Upper lobe of left lung (tissue), 6 donors: ENCODE results near the gene HOXA4. TPM values are rescaled to one million over a fixed set of nuclear protein-coding genes. Genes with fewer than 3 reads are reported as not detected.

Experiments
- ATAC-seq, 2 donors: fragments of 200-7000 bp; cut with Tn5 transposase; one replicate each; pipeline ENCODE4 v1.9.1; 2022; ENCODE audit warnings: mild to moderate bottlenecking in 2 of 2, moderate library complexity in 2 of 2; ENCODE audit not compliant: low FRiP score in 2 of 2
- DNase-seq, 2 donors: peaks; one replicate each; pipeline ENCODE4 v3.0.0-alpha.2; 2019 to 2020
- H3K27ac ChIP-seq, 4 donors: fragments of 200-600 bp; sonication (generic); one replicate each; pipeline ENCODE4 v1.5.1; 2016 to 2019
- H3K27me3 ChIP-seq, 4 donors: fragments of 200-600 bp; sonication (generic); one replicate each; pipeline ENCODE4 v1.5.1; 2017 to 2019
- H3K36me3 ChIP-seq, 4 donors: fragments of 200-600 bp; sonication (generic); one replicate each; pipeline ENCODE4 v1.5.1; 2016 to 2019
- H3K4me1 ChIP-seq, 4 donors: fragments of 200-600 bp; sonication (generic); one replicate each; pipeline ENCODE4 v1.5.1; 2018 to 2019
- H3K4me3 ChIP-seq, 4 donors: fragments of 200-600 bp; sonication (generic); one replicate each; pipeline ENCODE4 v1.5.1; 2017 to 2019; ENCODE audit warnings: mild to moderate bottlenecking in 2 of 4, moderate library complexity in 1 of 4
- H3K9me3 ChIP-seq, 4 donors: fragments of 200-600 bp; sonication (generic); one replicate each; pipeline ENCODE4 v1.5.1; 2018 to 2019
- EP300 ChIP-seq, 4 donors: sonication (generic); formaldehyde crosslinking; IDR thresholded peaks; one replicate each; pipeline ENCODE4 v1.5.1; 2017; ENCODE audit warnings: antibody characterized with exemption in 4 of 4, control low read depth in 2 of 4
- POLR2A ChIP-seq, 4 donors: fragments of 450-650 bp; IDR thresholded peaks; one replicate each; pipeline ENCODE4 v1.5.1; 2016 to 2017; ENCODE audit warnings: antibody characterized with exemption in 4 of 4, mild to moderate bottlenecking in 2 of 4
- POLR2AphosphoS5 ChIP-seq, 2 donors: sonication (generic); formaldehyde crosslinking; IDR thresholded peaks; one replicate each; pipeline ENCODE4 v1.5.1; 2017; ENCODE audit warnings: antibody characterized with exemption in 2 of 2
- WGBS, 2 donors: methylation state at CpG; one replicate each; pipeline ENCODE4 v1.1.5; 2017 to 2018; 5-methylcytosine and 5-hydroxymethylcytosine counted together
- total RNA-seq, 6 donors: library from RNA; depleted of rRNA in 4 of 6; stranded (reverse); fragments of >200 nt in 4 of 6; gene quantifications; one replicate each; pipeline versions ENCODE4 v1.1.0 to v1.2.1, GENCODE V29; 2016 to 2021
- TF ChIP-seq, protein P1 (sequence below), 6 experiments: fragments of 450-650 bp in 4 of 6; fragments of 200-600 bp in 2 of 6; sonication (generic) in 2 of 6; IDR thresholded peaks; one replicate each; pipeline ENCODE4 v1.5.1; 2016 to 2019; ENCODE audit warnings: antibody characterized with exemption in 6 of 6
- donor health status: DM: no; HTN: no; CAD: no; lungs with moderate emphysema.
- donor health status: DM: no; HTN: yes; CAD: no; lungs with severe emphysema.

HOXA4 gene
- total RNA-seq, 6 donors from 2014 or later, result 1.5 to 10.5 (median 6.2) TPM

DNA sequence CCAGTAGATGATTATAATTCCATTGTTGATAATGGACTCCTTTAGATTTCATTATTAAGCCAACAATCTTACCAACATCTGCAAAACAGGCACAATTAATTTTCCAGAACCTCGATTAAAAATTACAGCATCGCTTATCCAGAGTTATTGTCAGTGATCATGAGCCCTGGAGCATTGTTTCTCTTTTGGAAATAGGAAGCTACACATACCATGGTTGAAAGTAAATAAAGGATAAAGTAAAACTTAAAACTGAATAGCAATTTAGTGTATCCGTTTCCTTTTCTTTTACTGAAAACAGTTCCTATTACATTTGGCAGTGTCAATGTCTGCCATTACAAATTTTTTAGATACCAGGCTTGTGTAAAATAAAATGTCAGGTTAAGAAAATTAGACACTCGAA, 18.2 kb downstream of the HOXA4 start:
- WGBS, 2 donors, result 25 to 41% methylated on average over 4 of the region's 4 CpGs
- Histone ChIP-seq H3K27ac (peak overlapping the region in 3 of 4 donors; percentile 60 to 95 (median 92)), H3K36me3 (no peaks in the 10 kb centered on the region), H3K4me3 (peak overlapping the region in 1 of 4 donors; percentile 72), H3K27me3 (peaks cover 0 to 3% (median 0%) of the 10 kb centered on the region in 4 donors), H3K4me1 (peaks cover 16 to 34% (median 30%) of the 10 kb centered on the region in 4 donors), H3K9me3 (no peaks in the 10 kb centered on the region)
- TF ChIP-seq, protein P1, sequence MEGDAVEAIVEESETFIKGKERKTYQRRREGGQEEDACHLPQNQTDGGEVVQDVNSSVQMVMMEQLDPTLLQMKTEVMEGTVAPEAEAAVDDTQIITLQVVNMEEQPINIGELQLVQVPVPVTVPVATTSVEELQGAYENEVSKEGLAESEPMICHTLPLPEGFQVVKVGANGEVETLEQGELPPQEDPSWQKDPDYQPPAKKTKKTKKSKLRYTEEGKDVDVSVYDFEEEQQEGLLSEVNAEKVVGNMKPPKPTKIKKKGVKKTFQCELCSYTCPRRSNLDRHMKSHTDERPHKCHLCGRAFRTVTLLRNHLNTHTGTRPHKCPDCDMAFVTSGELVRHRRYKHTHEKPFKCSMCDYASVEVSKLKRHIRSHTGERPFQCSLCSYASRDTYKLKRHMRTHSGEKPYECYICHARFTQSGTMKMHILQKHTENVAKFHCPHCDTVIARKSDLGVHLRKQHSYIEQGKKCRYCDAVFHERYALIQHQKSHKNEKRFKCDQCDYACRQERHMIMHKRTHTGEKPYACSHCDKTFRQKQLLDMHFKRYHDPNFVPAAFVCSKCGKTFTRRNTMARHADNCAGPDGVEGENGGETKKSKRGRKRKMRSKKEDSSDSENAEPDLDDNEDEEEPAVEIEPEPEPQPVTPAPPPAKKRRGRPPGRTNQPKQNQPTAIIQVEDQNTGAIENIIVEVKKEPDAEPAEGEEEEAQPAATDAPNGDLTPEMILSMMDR (IDR thresholded peaks at IDR 0.05), result no peak
- no peak for TF ChIP-seq POLR2AphosphoS5 (IDR thresholded peaks at IDR 0.05)
- no peak for TF ChIP-seq POLR2A (IDR thresholded peaks at IDR 0.05)
- TF ChIP-seq EP300 (IDR thresholded peaks at IDR 0.05), result no peak
- ATAC-seq (no peak), DNase-seq (no peak)

DNA sequence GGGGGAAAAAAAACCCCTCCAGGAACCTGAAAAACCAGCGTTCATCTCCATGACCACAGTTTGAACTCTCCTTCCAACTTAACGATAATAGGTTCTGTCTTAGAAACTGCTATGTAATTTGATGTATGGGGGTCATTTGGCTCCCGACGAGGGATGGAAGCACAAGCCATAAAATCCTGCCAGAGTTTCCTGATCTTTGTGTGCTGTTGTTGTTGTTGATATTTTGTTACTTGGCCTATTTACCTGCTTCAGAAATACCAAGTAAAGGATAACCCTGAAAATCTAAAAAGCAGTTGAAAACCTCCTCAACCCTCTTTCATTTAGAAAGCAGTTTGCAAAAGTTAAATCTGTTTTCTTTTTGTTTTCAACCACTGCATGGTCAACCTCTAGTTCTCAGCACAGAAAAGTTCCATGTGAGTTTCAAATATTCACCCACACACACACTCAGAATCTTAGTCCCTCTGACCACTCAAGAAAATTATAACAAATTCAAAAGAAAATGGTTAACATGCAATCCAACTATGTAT, 18.7 kb downstream of the HOXA4 start:
- WGBS, 2 donors, result 36 to 57% methylated on average over 4 of the region's 4 CpGs
- peaks cover 16 to 37% (median 34%) of the 10 kb centered on the region in 4 donors for H3K4me1 ChIP-seq
- DNase-seq, result no peak
- no peaks in the 10 kb centered on the region for H3K36me3 ChIP-seq
- no peaks in the 10 kb centered on the region for H3K9me3 ChIP-seq
- H3K27ac ChIP-seq, result peak overlapping the region; percentile 44 to 95 (median 60)
- TF ChIP-seq POLR2AphosphoS5 (IDR thresholded peaks at IDR 0.05) (no peak), EP300 (IDR thresholded peaks at IDR 0.05) (no peak), POLR2A (IDR thresholded peaks at IDR 0.05) (no peak)
- TF ChIP-seq, protein P1 (IDR thresholded peaks at IDR 0.05), result no peak
- no peak for ATAC-seq
- H3K27me3 ChIP-seq, result peaks cover 0 to 3% (median 0%) of the 10 kb centered on the region in 4 donors
- H3K4me3 ChIP-seq, result peak overlapping the region in 1 of 4 donors; percentile 72

DNA sequence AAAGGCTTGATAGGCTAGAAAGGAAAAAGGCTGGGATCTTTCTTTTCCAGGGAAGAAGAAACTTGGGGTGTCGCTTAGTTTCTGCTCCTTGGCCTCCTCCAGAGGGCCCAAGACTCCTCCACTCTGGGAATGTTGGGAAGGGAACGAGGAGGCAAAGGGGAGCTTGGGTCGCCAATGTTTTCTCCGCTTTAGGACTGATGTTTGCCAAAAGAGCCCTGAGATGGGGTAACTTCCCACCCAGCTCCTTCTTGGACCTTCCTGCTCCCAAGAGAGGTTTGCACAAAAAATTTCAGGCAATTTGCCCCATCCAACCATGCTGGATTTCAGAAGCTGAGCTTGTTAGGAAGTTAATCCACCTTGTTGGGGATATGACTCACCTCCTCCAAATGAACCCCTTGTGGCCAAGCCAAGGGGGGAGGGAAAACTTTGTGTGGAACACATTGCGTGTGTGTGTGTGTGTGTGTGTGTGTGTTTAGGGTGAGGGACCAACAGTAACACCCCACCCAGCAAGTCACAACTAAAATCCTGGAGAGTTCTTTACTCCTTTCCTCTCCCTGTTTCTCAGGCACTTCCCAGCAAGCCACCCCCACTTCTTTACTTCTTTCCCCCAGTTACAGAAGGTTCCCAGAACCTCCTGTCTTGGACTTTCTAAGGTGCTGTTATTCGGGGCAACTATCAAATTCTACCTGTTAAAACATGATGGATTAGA, 19.4 kb downstream of the HOXA4 start:
- Histone ChIP-seq H3K4me1 (peaks cover 16 to 37% (median 35%) of the 10 kb centered on the region in 4 donors), H3K9me3 (no peaks in the 10 kb centered on the region), H3K4me3 (peak overlapping the region in 2 of 4 donors; percentile 27 to 72), H3K36me3 (no peaks in the 10 kb centered on the region), H3K27ac (peak overlapping the region; percentile 44 to 95 (median 60)), H3K27me3 (peaks cover 0 to 3% (median 0%) of the 10 kb centered on the region in 4 donors)
- 45 to 68% methylated on average over 6 of the region's 6 CpGs for WGBS, 2 donors
- ATAC-seq, result peak in 1 of 2 donors; percentile 22
- peak in 1 of 2 donors; percentile 67 for TF ChIP-seq POLR2AphosphoS5 (IDR thresholded peaks at IDR 0.05)
- TF ChIP-seq EP300 (IDR thresholded peaks at IDR 0.05), result no peak
- no peak for TF ChIP-seq POLR2A (IDR thresholded peaks at IDR 0.05)
- TF ChIP-seq, protein P1 (IDR thresholded peaks at IDR 0.05), result no peak
- DNase-seq, result no peak

DNA sequence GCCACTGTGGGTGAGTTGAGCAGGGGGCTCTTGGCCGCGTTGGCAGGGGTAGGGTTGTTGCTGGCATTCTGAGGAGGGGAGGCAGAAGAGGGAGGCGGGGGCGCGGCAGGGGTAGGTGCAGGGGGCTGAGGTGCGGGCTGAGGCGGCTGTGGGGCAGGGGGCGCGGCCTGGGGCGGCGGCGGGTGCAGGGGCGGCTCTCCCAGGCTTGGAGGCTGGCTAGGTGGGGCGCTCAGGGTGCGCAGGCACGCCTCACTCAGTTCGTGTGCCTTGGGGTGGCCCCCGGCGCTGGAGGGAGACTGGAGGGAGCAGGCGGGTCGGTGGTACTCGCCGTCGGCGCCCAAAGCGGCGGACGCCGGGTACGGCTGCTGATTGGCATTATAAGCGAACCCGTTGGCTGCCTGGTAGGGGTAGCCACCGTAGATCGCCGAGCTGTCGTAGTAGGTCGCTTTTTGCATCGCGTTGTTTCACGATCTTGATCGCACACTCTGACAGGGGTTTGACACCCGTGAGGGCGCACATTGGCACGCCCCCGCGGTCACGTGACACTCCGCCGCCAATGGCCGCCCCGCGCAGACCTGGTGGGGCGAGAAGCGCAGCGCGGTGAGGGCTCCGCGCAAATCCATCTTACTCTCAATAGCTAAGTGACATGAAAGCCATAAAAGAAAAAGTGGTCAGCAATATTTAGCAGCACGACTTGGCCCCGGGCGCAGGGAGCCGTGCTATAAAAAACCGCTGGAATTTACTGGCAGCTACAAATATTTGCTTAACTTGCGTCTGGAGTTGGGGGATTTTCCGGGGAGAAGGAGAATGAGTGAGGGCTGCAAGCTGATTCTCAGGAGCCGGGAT, 20.1 kb downstream of the HOXA4 start:
- TF ChIP-seq POLR2A (IDR thresholded peaks at IDR 0.05) (no peak), POLR2AphosphoS5 (IDR thresholded peaks at IDR 0.05) (peak in 1 of 2 donors; percentile 45), EP300 (IDR thresholded peaks at IDR 0.05) (no peak)
- TF ChIP-seq, protein P1 (IDR thresholded peaks at IDR 0.05), result no peak
- peak overlapping the region in 2 of 4 donors; percentile 20 to 27 for H3K4me3 ChIP-seq
- H3K9me3 ChIP-seq, result no peaks in the 10 kb centered on the region
- DNase-seq (peak in 1 of 2 donors; percentile 93), ATAC-seq (peak in 1 of 2 donors; percentile 55)
- H3K27ac ChIP-seq, result peak overlapping the region; percentile 60 to 95 (median 76)
- H3K36me3 ChIP-seq, result no peaks in the 10 kb centered on the region
- WGBS, 2 donors, result 62 to 75% methylated on average over 53 to 66 of the region's 66 CpGs
- H3K27me3 ChIP-seq, result peaks cover 0 to 3% (median 0%) of the 10 kb centered on the region in 4 donors
- peaks cover 16 to 38% (median 35%) of the 10 kb centered on the region in 4 donors for H3K4me1 ChIP-seq
